Transverse colon (tissue), 4 donors: Measurements from ENCODE around the gene SSH3. TPM values are rescaled to one million over a fixed set of nuclear protein-coding genes. Genes with fewer than 3 reads are reported as not detected.
A peak's percentile ranks its signal among the peaks of the same experiment; 100 is the strongest.

ENCODE experiments used
- DNase-seq: peaks from one replicate; pipeline ENCODE4 v3.0.0-alpha.2; 2019
- H3K27ac ChIP-seq, 4 donors: fragments of 200-600 bp; sonication (generic); 2 replicates each; pipeline ENCODE4 v1.5.1; 2016 to 2018; ENCODE audit warnings: inconsistent platforms in 4 of 4
- H3K27me3 ChIP-seq: fragments of 200-600 bp; sonication (generic); 2 replicates; pipeline ENCODE4 v1.5.1; 2017; ENCODE audit warnings: inconsistent platforms
- H3K36me3 ChIP-seq, 4 donors: fragments of 200-600 bp; sonication (generic); 2 replicates each; pipeline ENCODE4 v1.5.1; 2017 to 2019; ENCODE audit warnings: inconsistent platforms in 4 of 4
- H3K4me1 ChIP-seq, 4 donors: fragments of 200-600 bp; sonication (generic); 2 replicates each; pipeline ENCODE4 v1.5.1; 2017 to 2020; ENCODE audit warnings: inconsistent platforms in 4 of 4
- H3K4me3 ChIP-seq, 4 donors: fragments of 200-600 bp; sonication (generic); 1 replicate in 1 of 4; 2 replicates in 3 of 4; pipeline versions ENCODE4 v1.5.1 to v1.6.1; 2017 to 2019; ENCODE audit warnings: inconsistent platforms in 4 of 4
- H3K9me3 ChIP-seq, 2 donors: fragments of 200-600 bp; sonication (generic); 2 replicates each; pipeline ENCODE4 v1.5.1; 2017 to 2019; ENCODE audit warnings: inconsistent platforms in 2 of 2
- CTCF ChIP-seq, 5 experiments: fragments of 200-600 bp in 3 of 5; fragments of 450-650 bp in 2 of 5; sonication (generic) in 3 of 5; IDR thresholded peaks; 1 replicate in 2 of 5; 2 replicates in 3 of 5; pipeline ENCODE4 v1.5.1; 2016 to 2017; ENCODE audit warnings: antibody characterized with exemption in 5 of 5, inconsistent platforms in 3 of 5, mild to moderate bottlenecking in 2 of 5, moderate library complexity in 1 of 5
- EP300 ChIP-seq: sonication (generic); formaldehyde crosslinking; IDR thresholded peaks from one replicate; pipeline ENCODE4 v1.6.1; 2017; ENCODE audit warnings: antibody characterized with exemption, low read depth
- POLR2A ChIP-seq: fragments of 450-650 bp; IDR thresholded peaks from one replicate; pipeline ENCODE4 v1.6.1; 2016; ENCODE audit warnings: antibody characterized with exemption, mild to moderate bottlenecking, moderate library complexity
- POLR2AphosphoS5 ChIP-seq, 3 donors: sonication (generic); formaldehyde crosslinking; IDR thresholded peaks; one replicate each; pipeline ENCODE4 v1.6.1; 2016; ENCODE audit warnings: antibody characterized with exemption in 3 of 3
- WGBS, 2 donors: methylation state at CpG; one replicate each; pipeline ENCODE4 v1.1.5; 2018; ENCODE audit warnings: low coverage in 1 of 2; 5-methylcytosine and 5-hydroxymethylcytosine counted together
- in situ Hi-C, 4 donors: fragments of 200-750 bp; cut with MboI; loops; one replicate each; pipeline versions ENCODE4 v1.15.0 to v1.15.1; 2017; ENCODE audit warnings: low sequenced_read_pairs in 3 of 4, low pct_ligation_motif_present in 1 of 4, low pct_unique_long_range_greater_than_20kb in 1 of 4
- intact Hi-C: fragments of 100-400 bp; cut with DNase I; formaldehyde crosslinking; loops from one replicate; pipeline ENCODE4 v1.15.1; 2023; ENCODE audit warnings: low total_unique reads
- total RNA-seq, 4 donors: library from RNA; depleted of rRNA; stranded (reverse); fragments of >200 nt; gene quantifications; one replicate each; pipeline ENCODE4 v1.1.0, GENCODE V29; 2016

Gene SSH3
- total RNA-seq: 100 to 1,000 TPM in 2 of 4 donors, 10 to 100 TPM in 2; 73.0 to 174 (median 123) TPM

- DNase-seq: peak; percentile 90
- H3K9me3 ChIP-seq: no peaks in the 10 kb centered on the region
- in situ Hi-C loops: no loop called here
- no peak for TF ChIP-seq EP300
- peak; percentile 57 to 88 (median 80) for TF ChIP-seq POLR2AphosphoS5 (IDR thresholded peaks at IDR 0.05)
- peak; percentile 92 for TF ChIP-seq POLR2A
- no peak for TF ChIP-seq CTCF (IDR thresholded peaks at IDR 0.05)
- H3K27me3 ChIP-seq: no peaks in the 10 kb centered on the region
- intact Hi-C loops: no loop called here
- H3K36me3 ChIP-seq: peaks cover 0 to 6% (median 0%) of the 10 kb centered on the region in 4 donors
- peaks cover 13 to 37% (median 27%) of the 10 kb centered on the region in 4 donors for H3K4me1 ChIP-seq
- H3K27ac ChIP-seq: peak within 1 kb of the TSS; percentile 83 to 91 (median 90)
- WGBS, 2 donors: 0% methylated on average over 27 of the region's 65 CpGs; no CpG with 5 or more reads in 1 of the 2 donors
- peak within 1 kb of the TSS; percentile 81 to 94 (median 84) for H3K4me3 ChIP-seq
Observed at GRCh38 chr11:67303132-67303834, at the start of gene SSH3. SSH3 (plus strand) TSS chr11:67303530; CDS start chr11:67303626, 96 bp downstream.

GRCh38 chr11:67253872-67254624 is 49.3 kb upstream of the SSH3 start:
- Histone ChIP-seq H3K36me3 (peaks cover 0 to 56% (median 29%) of the 10 kb centered on the region in 4 donors), H3K27ac (peak overlapping the region in 3 of 4 donors; percentile 9 to 41 (median 36)), H3K4me3 (no peak overlapping the region), H3K4me1 (peaks cover 0 to 23% (median 2%) of the 10 kb centered on the region in 4 donors), H3K9me3 (no peaks in the 10 kb centered on the region), H3K27me3 (no peaks in the 10 kb centered on the region)
- intact Hi-C loops (no loop called here), in situ Hi-C loops (loop anchor here in 1 of 4 donors (25.0 kb wide), 1 partner anchor 133 kb away; the partner anchor contains the start of gene RAD9A)
- DNase-seq: no peak
- peak in 2 of 3 donors; percentile 6 to 24 for TF ChIP-seq POLR2AphosphoS5 (IDR thresholded peaks at IDR 0.05)
- TF ChIP-seq EP300: no peak
- TF ChIP-seq POLR2A: no peak
- no peak for TF ChIP-seq CTCF (IDR thresholded peaks at IDR 0.05)
- 91% methylated on average over 14 of the region's 14 CpGs; no CpG with 5 or more reads in 1 of the 2 donors for WGBS, 2 donors

- in situ Hi-C loops (loop anchor here in 1 of 4 donors (25.0 kb wide), 1 partner anchor 133 kb away; the partner anchor contains the start of gene RAD9A), intact Hi-C loops (no loop called here)
- Histone ChIP-seq H3K27ac (peak overlapping the region in 1 of 4 donors; percentile 17), H3K4me3 (no peak overlapping the region), H3K9me3 (no peaks in the 10 kb centered on the region), H3K27me3 (no peaks in the 10 kb centered on the region), H3K36me3 (peaks cover 0 to 49% (median 26%) of the 10 kb centered on the region in 4 donors), H3K4me1 (peaks cover 0 to 23% (median 2%) of the 10 kb centered on the region in 4 donors)
- no peak for TF ChIP-seq CTCF (IDR thresholded peaks at IDR 0.05)
- no peak for TF ChIP-seq EP300
- TF ChIP-seq POLR2AphosphoS5 (IDR thresholded peaks at IDR 0.05): no peak
- TF ChIP-seq POLR2A: no peak
- 80% methylated on average over 15 of the region's 15 CpGs; no CpG with 5 or more reads in 1 of the 2 donors for WGBS, 2 donors
- no peak for DNase-seq
Observed at GRCh38 chr11:67254798-67255197, 48.5 kb upstream of the SSH3 start.

- Histone ChIP-seq H3K36me3 (peaks cover 0 to 43% (median 23%) of the 10 kb centered on the region in 4 donors), H3K27me3 (no peaks in the 10 kb centered on the region), H3K9me3 (no peaks in the 10 kb centered on the region), H3K4me1 (peaks cover 0 to 23% (median 2%) of the 10 kb centered on the region in 4 donors), H3K4me3 (no peak overlapping the region), H3K27ac (no peak overlapping the region)
- intact Hi-C loops: no loop called here
- WGBS, 2 donors: 77 to 89% methylated on average over 5 to 10 of the region's 10 CpGs
- TF ChIP-seq CTCF (IDR thresholded peaks at IDR 0.05): no peak
- no peak for TF ChIP-seq POLR2A
- no peak for TF ChIP-seq EP300
- no peak for TF ChIP-seq POLR2AphosphoS5 (IDR thresholded peaks at IDR 0.05)
- in situ Hi-C loops: loop anchor here in 1 of 4 donors (25.0 kb wide), 1 partner anchor 132 kb away; the partner anchor contains the start of gene RAD9A
- DNase-seq: no peak
Observed at GRCh38 chr11:67255353-67255752, 48.0 kb upstream of the SSH3 start.
